ENCODE data around the gene PRKAB2. TPM values are rescaled to one million over a fixed set of nuclear protein-coding genes. Genes with fewer than 3 reads are reported as not detected.
"Not testable (repeated sequence)": the region's sequence is repeated elsewhere in the genome, so short reads cannot be mapped to it uniquely, and the experiment has no call there.

The PRKAB2 gene
- total RNA-seq, 1 donor from 2014 or later: 49.0 TPM

DNA sequence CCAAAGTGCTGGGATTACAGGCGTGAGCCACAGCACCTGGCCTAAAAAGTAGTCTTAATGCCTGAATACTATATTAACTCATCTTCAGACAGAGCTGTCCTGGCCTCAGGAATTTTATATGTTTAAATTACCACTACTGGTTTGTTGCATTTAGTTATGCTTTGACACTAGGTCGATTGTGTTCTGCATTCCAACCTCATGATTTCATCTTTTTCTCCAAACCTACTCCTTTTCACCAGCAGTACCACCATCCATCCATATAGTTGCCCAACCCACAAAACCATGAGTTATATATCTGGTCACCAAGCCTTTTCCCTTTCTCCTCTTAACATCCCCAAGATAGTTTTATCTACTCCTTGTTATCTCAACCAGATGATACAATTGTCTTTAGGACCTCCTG, 30.3 kb upstream of the PRKAB2 start:
- no peaks in the 10 kb centered on the region for H3K9me3 ChIP-seq (ENCODE audit: insufficient read depth, low read depth, low read length)
- H3K36me3 ChIP-seq (ENCODE audit: insufficient read depth, low read length): no peaks in the 10 kb centered on the region
- H3K4me1 Mint-ChIP-seq (ENCODE audit: low read depth, unreplicated experiment): peaks cover 2% of the 10 kb centered on the region
- H3K4me1 ChIP-seq (ENCODE audit: insufficient read depth, low read length): no peaks in the 10 kb centered on the region
- H3K27me3 Mint-ChIP-seq (ENCODE audit: low read depth, unreplicated experiment): no peaks in the 10 kb centered on the region
- no peaks in the 10 kb centered on the region for H3K79me2 ChIP-seq (ENCODE audit: insufficient read depth, low read length)
- H4K20me1 ChIP-seq (ENCODE audit: insufficient read depth, low read length): no peaks in the 10 kb centered on the region
- H3K9me3 Mint-ChIP-seq (ENCODE audit: unreplicated experiment): no peaks in the 10 kb centered on the region
- FAIRE-seq (no peak), DNase-seq (ENCODE audit: low read depth) (no peak)
- peaks cover 4% of the 10 kb centered on the region for H3K36me3 Mint-ChIP-seq (ENCODE audit: low read depth, unreplicated experiment)
- H3K4me3 ChIP-seq (ENCODE audit: insufficient read depth, low read depth, low read length): no peak overlapping the region
- TF ChIP-seq, protein P1, sequence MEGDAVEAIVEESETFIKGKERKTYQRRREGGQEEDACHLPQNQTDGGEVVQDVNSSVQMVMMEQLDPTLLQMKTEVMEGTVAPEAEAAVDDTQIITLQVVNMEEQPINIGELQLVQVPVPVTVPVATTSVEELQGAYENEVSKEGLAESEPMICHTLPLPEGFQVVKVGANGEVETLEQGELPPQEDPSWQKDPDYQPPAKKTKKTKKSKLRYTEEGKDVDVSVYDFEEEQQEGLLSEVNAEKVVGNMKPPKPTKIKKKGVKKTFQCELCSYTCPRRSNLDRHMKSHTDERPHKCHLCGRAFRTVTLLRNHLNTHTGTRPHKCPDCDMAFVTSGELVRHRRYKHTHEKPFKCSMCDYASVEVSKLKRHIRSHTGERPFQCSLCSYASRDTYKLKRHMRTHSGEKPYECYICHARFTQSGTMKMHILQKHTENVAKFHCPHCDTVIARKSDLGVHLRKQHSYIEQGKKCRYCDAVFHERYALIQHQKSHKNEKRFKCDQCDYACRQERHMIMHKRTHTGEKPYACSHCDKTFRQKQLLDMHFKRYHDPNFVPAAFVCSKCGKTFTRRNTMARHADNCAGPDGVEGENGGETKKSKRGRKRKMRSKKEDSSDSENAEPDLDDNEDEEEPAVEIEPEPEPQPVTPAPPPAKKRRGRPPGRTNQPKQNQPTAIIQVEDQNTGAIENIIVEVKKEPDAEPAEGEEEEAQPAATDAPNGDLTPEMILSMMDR (IDR thresholded peaks at IDR 0.05; ENCODE audit: insufficient read depth, low read depth, low read length): no peak
- no peak for TF ChIP-seq EZH2 (IDR thresholded peaks at IDR 0.05; ENCODE audit: insufficient read depth, low read length)
- H2AFZ ChIP-seq (ENCODE audit: low read depth, low read length): no peak overlapping the region
- H3K27ac ChIP-seq (ENCODE audit: low read depth, low read length): no peak overlapping the region
- H3K4me3 Mint-ChIP-seq (ENCODE audit: unreplicated experiment): no peak overlapping the region
- H3K27ac Mint-ChIP-seq (ENCODE audit: unreplicated experiment): no peak overlapping the region
- H3K4me2 ChIP-seq (ENCODE audit: low read length): no peak overlapping the region
- no peak overlapping the region for H3K9ac ChIP-seq (ENCODE audit: low read length)
- no peaks in the 10 kb centered on the region for H3K27me3 ChIP-seq (ENCODE audit: insufficient read depth, low read length)

DNA sequence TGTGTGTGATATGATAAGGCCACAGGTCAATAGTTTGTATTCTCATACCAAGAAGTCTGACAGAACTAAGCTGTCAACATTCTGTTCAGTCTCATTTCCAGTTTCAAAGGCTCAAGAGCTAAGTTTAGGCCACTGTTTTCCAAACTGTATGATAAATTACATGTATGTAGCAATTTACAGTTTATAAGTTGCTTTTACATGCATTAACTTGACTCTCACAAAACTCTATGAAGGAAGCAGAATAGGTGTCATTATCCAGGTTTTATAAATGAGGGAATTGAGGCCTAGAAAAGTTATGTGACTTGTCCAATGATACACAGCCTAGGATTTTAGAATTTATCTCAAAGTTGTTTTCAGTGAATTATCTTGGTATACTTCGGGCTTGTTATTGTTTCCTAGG, 29.5 kb upstream of the PRKAB2 start:
- H3K27me3 ChIP-seq (ENCODE audit: insufficient read depth, low read length): no peaks in the 10 kb centered on the region
- H3K27me3 Mint-ChIP-seq (ENCODE audit: low read depth, unreplicated experiment): no peaks in the 10 kb centered on the region
- H3K4me1 ChIP-seq (ENCODE audit: insufficient read depth, low read length): no peaks in the 10 kb centered on the region
- FAIRE-seq (no peak), DNase-seq (ENCODE audit: low read depth) (no peak)
- no peak overlapping the region for H3K27ac ChIP-seq (ENCODE audit: low read depth, low read length)
- H3K79me2 ChIP-seq (ENCODE audit: insufficient read depth, low read length): no peaks in the 10 kb centered on the region
- no peaks in the 10 kb centered on the region for H4K20me1 ChIP-seq (ENCODE audit: insufficient read depth, low read length)
- H3K4me3 ChIP-seq (ENCODE audit: insufficient read depth, low read depth, low read length): no peak overlapping the region
- H3K9me3 ChIP-seq (ENCODE audit: insufficient read depth, low read depth, low read length): no peaks in the 10 kb centered on the region
- H3K4me2 ChIP-seq (ENCODE audit: low read length): no peak overlapping the region
- H3K36me3 Mint-ChIP-seq (ENCODE audit: low read depth, unreplicated experiment): peaks cover 4% of the 10 kb centered on the region
- no peaks in the 10 kb centered on the region for H3K36me3 ChIP-seq (ENCODE audit: insufficient read depth, low read length)
- no peak overlapping the region for H2AFZ ChIP-seq (ENCODE audit: low read depth, low read length)
- no peak for TF ChIP-seq EZH2 (IDR thresholded peaks at IDR 0.05; ENCODE audit: insufficient read depth, low read length)
- no peak overlapping the region for H3K9ac ChIP-seq (ENCODE audit: low read length)
- no peak overlapping the region for H3K27ac Mint-ChIP-seq (ENCODE audit: unreplicated experiment)
- peaks cover 2% of the 10 kb centered on the region for H3K4me1 Mint-ChIP-seq (ENCODE audit: low read depth, unreplicated experiment)
- no peak overlapping the region for H3K4me3 Mint-ChIP-seq (ENCODE audit: unreplicated experiment)
- no peaks in the 10 kb centered on the region for H3K9me3 Mint-ChIP-seq (ENCODE audit: unreplicated experiment)

GRCh38 chr1:147201276-147201675, 29.0 kb upstream of the PRKAB2 start:
- Mint-ChIP-seq H3K4me3 (ENCODE audit: unreplicated experiment) (no peak overlapping the region), H3K27me3 (ENCODE audit: low read depth, unreplicated experiment) (no peaks in the 10 kb centered on the region), H3K4me1 (ENCODE audit: low read depth, unreplicated experiment) (peaks cover 2% of the 10 kb centered on the region), H3K36me3 (ENCODE audit: low read depth, unreplicated experiment) (peaks cover 4% of the 10 kb centered on the region), H3K27ac (ENCODE audit: unreplicated experiment) (no peak overlapping the region), H3K9me3 (ENCODE audit: unreplicated experiment) (no peaks in the 10 kb centered on the region)
- Histone ChIP-seq H3K4me3 (ENCODE audit: insufficient read depth, low read depth, low read length) (no peak overlapping the region), H3K9ac (ENCODE audit: low read length) (no peak overlapping the region), H3K4me1 (ENCODE audit: insufficient read depth, low read length) (no peaks in the 10 kb centered on the region), H4K20me1 (ENCODE audit: insufficient read depth, low read length) (no peaks in the 10 kb centered on the region), H3K36me3 (ENCODE audit: insufficient read depth, low read length) (no peaks in the 10 kb centered on the region), H3K4me2 (ENCODE audit: low read length) (no peak overlapping the region), H3K27me3 (ENCODE audit: insufficient read depth, low read length) (no peaks in the 10 kb centered on the region), H3K27ac (ENCODE audit: low read depth, low read length) (no peak overlapping the region), H3K79me2 (ENCODE audit: insufficient read depth, low read length) (no peaks in the 10 kb centered on the region), H2AFZ (ENCODE audit: low read depth, low read length) (no peak overlapping the region), H3K9me3 (ENCODE audit: insufficient read depth, low read depth, low read length) (no peaks in the 10 kb centered on the region)
- no peak for DNase-seq (ENCODE audit: low read depth)
- FAIRE-seq: no peak
- TF ChIP-seq, protein P1 (IDR thresholded peaks at IDR 0.05; ENCODE audit: insufficient read depth, low read depth, low read length): no peak

DNA sequence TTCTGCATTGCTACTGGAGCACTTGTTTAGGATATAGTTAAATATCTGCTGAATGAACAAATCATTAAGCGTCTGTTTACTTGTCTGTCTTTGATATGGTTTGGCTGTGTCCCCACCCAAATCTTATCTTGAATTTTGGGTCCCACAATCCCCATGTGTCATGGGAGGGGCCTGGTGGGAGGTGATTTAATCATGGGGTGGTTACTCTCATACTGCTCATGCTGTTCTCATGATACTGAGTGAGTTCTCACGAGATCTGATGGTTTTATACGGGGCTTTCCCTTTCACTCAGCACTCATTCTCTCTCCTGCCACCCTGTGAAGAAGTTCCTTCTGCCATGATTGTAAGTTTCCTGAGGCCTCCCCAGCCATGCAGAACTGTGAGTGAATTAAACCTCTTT, 25.1 kb upstream of the PRKAB2 start:
- H3K9ac ChIP-seq (ENCODE audit: low read length); H3K9me3 Mint-ChIP-seq (ENCODE audit: unreplicated experiment); H3K4me2 ChIP-seq (ENCODE audit: low read length); H4K20me1 ChIP-seq (ENCODE audit: insufficient read depth, low read length); H3K36me3 Mint-ChIP-seq (ENCODE audit: low read depth, unreplicated experiment); H3K27ac ChIP-seq (ENCODE audit: low read depth, low read length); H3K79me2 ChIP-seq (ENCODE audit: insufficient read depth, low read length); H3K27ac Mint-ChIP-seq (ENCODE audit: unreplicated experiment); H2AFZ ChIP-seq (ENCODE audit: low read depth, low read length); H3K9me3 ChIP-seq (ENCODE audit: insufficient read depth, low read depth, low read length); H3K4me1 Mint-ChIP-seq (ENCODE audit: low read depth, unreplicated experiment); H3K4me3 Mint-ChIP-seq (ENCODE audit: unreplicated experiment); H3K4me1 ChIP-seq (ENCODE audit: insufficient read depth, low read length); FAIRE-seq; H3K27me3 ChIP-seq (ENCODE audit: insufficient read depth, low read length); H3K4me3 ChIP-seq (ENCODE audit: insufficient read depth, low read depth, low read length); H3K36me3 ChIP-seq (ENCODE audit: insufficient read depth, low read length); H3K27me3 Mint-ChIP-seq (ENCODE audit: low read depth, unreplicated experiment); DNase-seq (ENCODE audit: low read depth): not testable (repeated sequence)

Data from astrocyte (in vitro differentiated cells and primary cell).